Measurements from ENCODE around the gene TM2D3.

Gene TM2D3

GRCh38 chr15:101599091-101599490, 53.1 kb downstream of the TM2D3 start:
- no peak for DNase-seq

DNA sequence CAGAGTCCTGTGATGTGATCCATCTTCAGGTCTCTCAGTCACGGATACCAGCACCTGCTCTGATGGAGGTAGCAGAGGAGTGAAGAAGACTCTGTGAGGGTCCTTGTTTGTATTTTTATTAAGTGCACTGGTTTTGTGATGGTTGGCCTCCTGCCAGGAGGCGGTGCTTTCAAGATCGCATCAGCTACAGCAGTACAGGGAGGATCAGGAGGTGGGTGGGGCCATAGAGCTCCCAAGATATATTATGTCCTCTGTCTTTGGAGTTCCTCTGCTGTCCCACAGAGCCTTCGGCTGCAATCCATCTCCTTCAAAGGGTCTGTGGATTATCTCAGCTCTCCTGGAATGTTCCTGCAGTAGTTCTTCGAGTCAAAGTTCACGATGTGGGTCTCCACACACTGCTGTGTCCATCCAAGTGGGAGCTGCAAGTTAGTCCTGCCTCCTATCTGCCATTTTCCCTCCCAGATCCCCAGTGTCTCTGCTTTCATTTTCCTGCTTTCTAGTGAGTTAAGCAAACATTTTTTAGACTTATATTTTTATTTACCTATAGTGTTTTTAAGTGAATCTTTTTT, 54.7 kb downstream of the TM2D3 start:
- no peak for DNase-seq

- DNase-seq, result no peak
Measured at GRCh38 chr15:101596633-101597032, 55.5 kb downstream of the TM2D3 start.
